Measurements from ENCODE around the gene GPSM3. TPM values are rescaled to one million over a fixed set of nuclear protein-coding genes. Genes with fewer than 3 reads are reported as not detected.

Gene GPSM3
- total and polyA plus RNA-seq, 2 donors (not counting 3 experiments of a cell fraction or from before 2014, with no cell fraction given) = 19.5 to 21.6 TPM

DNA sequence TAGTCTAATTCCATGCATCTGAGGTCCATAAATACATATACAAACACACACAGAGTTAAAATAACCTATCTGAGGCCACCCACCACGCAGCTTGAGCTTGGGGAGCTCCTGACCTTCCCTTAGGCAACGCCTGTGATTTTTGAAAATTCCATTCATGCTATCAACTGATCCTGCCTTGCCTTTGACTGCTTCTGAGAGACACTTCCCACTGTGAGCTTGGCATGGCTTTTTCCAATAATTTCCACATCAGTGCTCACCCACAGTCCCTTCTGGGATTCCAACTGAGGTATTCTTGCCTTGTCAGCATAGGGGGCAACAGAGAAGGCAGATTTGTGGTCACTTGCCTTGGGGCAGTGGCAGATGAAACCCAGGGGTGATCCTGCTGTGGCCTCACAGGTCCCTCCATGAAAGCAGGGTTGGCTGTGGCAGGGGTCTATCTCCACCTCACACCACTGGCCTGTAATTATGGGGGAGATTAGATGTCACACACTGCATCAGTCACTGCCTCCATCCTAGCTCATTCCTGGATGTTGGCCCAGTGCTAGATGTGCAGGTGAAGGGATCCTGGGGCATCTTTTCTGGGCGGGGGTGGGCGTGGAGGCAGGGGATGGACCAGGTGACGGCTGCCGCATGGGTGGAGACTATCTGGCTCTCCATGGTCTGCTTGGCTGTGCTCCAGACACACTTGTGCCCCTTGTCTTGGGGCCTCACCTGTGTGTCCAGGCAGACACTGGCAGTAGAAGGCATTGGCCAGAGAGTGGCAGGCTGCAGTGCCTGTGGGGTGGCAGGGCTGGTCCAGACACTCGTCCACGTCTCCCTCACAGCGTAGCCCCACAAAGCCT is 11.2 kb upstream of the GPSM3 start:
- Histone ChIP-seq H3K9me3 (replicated peaks; ENCODE audit: control insufficient read depth, insufficient read depth, low read length) (no peaks in the 10 kb centered on the region), H3K9me1 (replicated peaks; ENCODE audit: control insufficient read depth, extremely low read depth, insufficient read depth, low read length) (no peaks in the 10 kb centered on the region), H3K36me3 (ENCODE audit: control insufficient read depth in 2 of 2, extremely low read depth in 1 of 2, insufficient read depth in 2 of 2, low read length in 2 of 2) (peaks cover 7 to 12% of the 10 kb centered on the region in 2 experiments), H3K9ac (replicated peaks; ENCODE audit: extremely low read depth, insufficient read depth, low read length) (no peak overlapping the region), H3K27ac (ENCODE audit: insufficient read depth, low read depth, low read length) (no peak overlapping the region), H3K4me2 (ENCODE audit: insufficient read depth, low read length) (no peak overlapping the region), H4K20me1 (replicated peaks; ENCODE audit: control insufficient read depth, extremely low read depth, insufficient read depth, low read length) (no peaks in the 10 kb centered on the region), H3K4me3 (replicated peaks in 1 of 3; ENCODE audit: insufficient read depth in 1 of 3, low read depth in 1 of 3, low read length in 3 of 3) (no peak overlapping the region), H2AFZ (ENCODE audit: low read depth, low read length) (no peak overlapping the region), H3K27me3 (ENCODE audit: control insufficient read depth in 2 of 2, insufficient read depth in 2 of 2, low read length in 2 of 2) (no peaks in the 10 kb centered on the region), H3K4me1 (ENCODE audit: control insufficient read depth, extremely low read depth, insufficient read depth, low read length) (no peaks in the 10 kb centered on the region), H3K79me2 (ENCODE audit: control insufficient read depth, insufficient read depth, low read length) (no peaks in the 10 kb centered on the region)
- BruUV-seq (replicated peaks) = no TSS peak
- TF ChIP-seq EZH2 (IDR thresholded peaks at IDR 0.05; ENCODE audit: borderline replicate concordance, low read depth, low read length, severe bottlenecking) = no peak
- no peak for TF ChIP-seq MYC (IDR thresholded peaks at IDR 0.05; ENCODE audit: low read depth, low read length)
- no peak for TF ChIP-seq POLR2A (IDR thresholded peaks at IDR 0.05; ENCODE audit: low read depth, low read length)
- TF ChIP-seq, protein P1, sequence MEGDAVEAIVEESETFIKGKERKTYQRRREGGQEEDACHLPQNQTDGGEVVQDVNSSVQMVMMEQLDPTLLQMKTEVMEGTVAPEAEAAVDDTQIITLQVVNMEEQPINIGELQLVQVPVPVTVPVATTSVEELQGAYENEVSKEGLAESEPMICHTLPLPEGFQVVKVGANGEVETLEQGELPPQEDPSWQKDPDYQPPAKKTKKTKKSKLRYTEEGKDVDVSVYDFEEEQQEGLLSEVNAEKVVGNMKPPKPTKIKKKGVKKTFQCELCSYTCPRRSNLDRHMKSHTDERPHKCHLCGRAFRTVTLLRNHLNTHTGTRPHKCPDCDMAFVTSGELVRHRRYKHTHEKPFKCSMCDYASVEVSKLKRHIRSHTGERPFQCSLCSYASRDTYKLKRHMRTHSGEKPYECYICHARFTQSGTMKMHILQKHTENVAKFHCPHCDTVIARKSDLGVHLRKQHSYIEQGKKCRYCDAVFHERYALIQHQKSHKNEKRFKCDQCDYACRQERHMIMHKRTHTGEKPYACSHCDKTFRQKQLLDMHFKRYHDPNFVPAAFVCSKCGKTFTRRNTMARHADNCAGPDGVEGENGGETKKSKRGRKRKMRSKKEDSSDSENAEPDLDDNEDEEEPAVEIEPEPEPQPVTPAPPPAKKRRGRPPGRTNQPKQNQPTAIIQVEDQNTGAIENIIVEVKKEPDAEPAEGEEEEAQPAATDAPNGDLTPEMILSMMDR (IDR thresholded peaks at IDR 0.05; ENCODE audit: extremely low read depth in 1 of 2, insufficient read depth in 1 of 2, low read depth in 1 of 2, low read length in 2 of 2) = no peak
- TF ChIP-seq POLR2AphosphoS5 (IDR thresholded peaks at IDR 0.05; ENCODE audit: insufficient read depth, low read depth, low read length) = no peak
- no peak for DNase-seq (ENCODE audit: low read depth, low spot score)
- POLR2A ChIA-PET = no interaction called here
- intact Hi-C loops (cut with micrococcal nuclease) (no loop called here), dilution Hi-C loops (cut with MboI; ENCODE audit: extremely low pct_ligation_motif_present, low sequenced_read_pairs) (no loop called here)
- FAIRE-seq = no peak
- CTCF ChIA-PET = interaction anchor here (1.1 kb wide), 1 partner anchor 85 kb away, joined by 3 read pairs; no protein-coding TSS in a partner anchor
